Measurements from ENCODE around the gene C10orf88. TPM values are rescaled to one million over a fixed set of nuclear protein-coding genes. Genes with fewer than 3 reads are reported as not detected.

C10orf88 gene
- total and polyA plus RNA-seq, 9 of the 15 experiments (the other 6 are each of a cell fraction or from before 2014, with no cell fraction given) = 2.5 to 9.6 (median 7.5) TPM

GRCh38 chr10:122955892-122956291 is 1.9 kb upstream of the C10orf88 start:
- intact Hi-C loops (cut with micrococcal nuclease) = no loop called here
- Histone ChIP-seq H3K9me3 (replicated peaks; ENCODE audit: control insufficient read depth, insufficient read depth, low read depth, low read length) (no peaks in the 10 kb centered on the region), H3K36me3 (ENCODE audit: control insufficient read depth, insufficient read depth, low read length) (peaks cover 8% of the 10 kb centered on the region; the same call in 1 of the 3 replicates), H3K4me3 (no peak overlapping the region), H3K27me3 (ENCODE audit: control insufficient read depth in 2 of 2, insufficient read depth in 2 of 2, low read length in 2 of 2) (no peaks in the 10 kb centered on the region), H3K4me2 (ENCODE audit: insufficient read depth, low read length) (peak overlapping the region; percentile 43), H3K9ac (ENCODE audit: insufficient read depth in 1 of 2, low read depth in 2 of 2, low read length in 2 of 2) (peak overlapping the region in 1 of 2 experiments; percentile 84; a peak in 1 of 4 replicates), H3K9me1 (ENCODE audit: control insufficient read depth, insufficient read depth, low read length) (no peaks in the 10 kb centered on the region), H4K20me1 (replicated peaks; ENCODE audit: control insufficient read depth, insufficient read depth, low read length) (no peaks in the 10 kb centered on the region), H2AFZ (ENCODE audit: low read depth, low read length) (no peak overlapping the region), H3K79me2 (ENCODE audit: control insufficient read depth, insufficient read depth, low read length) (peaks cover 44% of the 10 kb centered on the region), H3K27ac (ENCODE audit: extremely low read depth, low read depth, low read length) (no peak overlapping the region; the same call in 2 of the 3 replicates), H3K4me1 (replicated peaks in 1 of 2; ENCODE audit: control insufficient read depth in 2 of 2, insufficient read depth in 2 of 2, low read length in 2 of 2) (peaks cover 4 to 11% of the 10 kb centered on the region in 2 experiments; a peak in 3 of 5 replicates)
- CTCF ChIA-PET (ENCODE audit: low intra/inter-chr PET ratio) = no interaction called here
- no peak for FAIRE-seq
- no peak for TF ChIP-seq SAP30 (IDR thresholded peaks at IDR 0.05; ENCODE audit: borderline replicate concordance, insufficient read depth, low read depth, low read length, poor library complexity, severe bottlenecking)
- TF ChIP-seq L3MBTL2 (IDR thresholded peaks at IDR 0.05) = no peak
- no peak for TF ChIP-seq CBFA2T2 (conservative IDR thresholded peaks at IDR 0.05)
- no peak for TF ChIP-seq ZKSCAN8 (CRISPR knock-in tag; IDR thresholded peaks at IDR 0.05)
- no peak for TF ChIP-seq ZNF12 (CRISPR knock-in tag; IDR thresholded peaks at IDR 0.05)
- TF ChIP-seq CREB3 (tag; conservative IDR thresholded peaks at IDR 0.05; ENCODE audit: low read depth) = no peak
- TF ChIP-seq SOX6 (IDR thresholded peaks at IDR 0.05) = no peak
- no peak for TF ChIP-seq ZNF830 (CRISPR knock-in tag; IDR thresholded peaks at IDR 0.05)
- TF ChIP-seq ZNF592 (IDR thresholded peaks at IDR 0.05) = no peak
- no peak for DNase-seq (ENCODE audit: extremely low read depth in 1 of 4, low spot score in 3 of 4)
- POLR2A ChIA-PET = interaction anchor here (0.6 to 0.8 kb wide), 2 partner anchors 12 to 270 kb away, joined by 3 read pairs; no protein-coding TSS in a partner anchor
- BruUV-seq (replicated peaks) = no TSS peak
- 89% methylated on average over 1 of the region's 1 CpG for WGBS (ENCODE audit: insufficient coverage, low coverage, missing lambda C conversion rate)
- in situ Hi-C loops (cut with MboI) = no loop called here
- ATAC-seq = no peak
